ENCODE measurements around the gene SPEF1. TPM values are rescaled to one million over a fixed set of nuclear protein-coding genes. Genes with fewer than 3 reads are reported as not detected.
A peak's percentile ranks its signal among the peaks of the same experiment; 100 is the strongest.

Gene SPEF1
- total and polyA plus RNA-seq, 2 of the 13 experiments (the other 11 are each of a cell fraction or from before 2014, with no cell fraction given), result 0.11 to 0.27 TPM

DNA sequence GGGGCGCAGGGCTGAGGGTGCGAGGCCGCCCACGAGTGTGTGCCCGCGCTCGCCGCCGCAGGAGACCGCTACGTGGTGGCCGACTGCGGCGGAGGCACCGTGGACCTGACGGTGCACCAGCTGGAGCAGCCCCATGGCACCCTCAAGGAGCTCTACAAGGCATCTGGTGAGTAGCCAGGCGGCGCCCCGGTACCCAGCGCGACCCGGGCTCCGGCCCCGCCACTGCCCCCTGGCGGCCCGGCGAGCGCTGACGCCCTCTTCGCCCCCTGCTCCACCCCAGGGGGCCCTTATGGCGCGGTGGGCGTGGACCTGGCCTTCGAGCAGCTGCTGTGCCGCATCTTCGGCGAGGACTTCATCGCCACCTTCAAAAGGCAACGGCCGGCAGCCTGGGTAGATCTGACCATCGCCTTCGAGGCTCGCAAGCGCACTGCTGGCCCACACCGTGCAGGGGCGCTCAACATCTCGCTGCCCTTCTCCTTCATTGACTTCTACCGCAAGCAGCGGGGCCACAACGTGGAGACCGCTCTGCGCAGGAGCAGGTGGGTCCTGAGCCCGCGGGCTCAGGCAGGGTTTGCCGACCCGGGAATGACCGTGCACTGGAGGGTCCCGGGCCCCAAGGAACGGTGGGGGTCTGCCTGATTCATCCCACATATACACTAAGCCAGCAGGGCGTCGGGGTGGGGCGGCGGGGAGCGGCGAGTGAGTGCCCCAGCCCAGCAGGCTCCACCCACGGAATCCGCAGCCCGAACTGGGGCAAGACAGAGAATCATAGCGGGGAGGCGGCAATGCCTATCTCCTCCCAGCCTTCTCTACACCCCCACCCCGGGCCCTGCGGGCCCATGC is 31.3 kb downstream of the SPEF1 start (continued):
- TF ChIP-seq MZF1 (CRISPR knock-in tag; IDR thresholded peaks at IDR 0.05; ENCODE audit: borderline replicate concordance) (0 out of 2 replicates have a peak, but pooled peaks have one; percentile 53), SPEN (CRISPR knock-in tag; IDR thresholded peaks at IDR 0.05; ENCODE audit: low read depth) (peak; percentile 66; the same call in 1 of the 2 replicates), CHD4 (IDR thresholded peaks at IDR 0.05; ENCODE audit: borderline replicate concordance, low read length) (0 out of 2 replicates have a peak, but pooled peaks have one; percentile 17), ZNF790 (CRISPR knock-in tag; IDR thresholded peaks at IDR 0.05; ENCODE audit: borderline replicate concordance) (peak; percentile 55; the same call in 1 of the 2 replicates), XRCC5 (optimal IDR thresholded peaks at IDR 0.05; ENCODE audit: low read length) (peak; percentile 98), ZFP82 (CRISPR knock-in tag; IDR thresholded peaks at IDR 0.05; ENCODE audit: borderline replicate concordance) (0 out of 2 replicates have a peak, but pooled peaks have one; percentile 33), BORCS8-MEF2B (CRISPR knock-in tag; IDR thresholded peaks at IDR 0.05) (peak; percentile 73), CBX1 (IDR thresholded peaks at IDR 0.05; ENCODE audit: low read depth) (peak; percentile 35), NR2F1 (CRISPR knock-in tag; IDR thresholded peaks at IDR 0.05) (no peak), KDM3A (CRISPR knock-in tag; IDR thresholded peaks at IDR 0.05; ENCODE audit: low read depth) (peak; percentile 57; the same call in 1 of the 2 replicates), TBL1XR1 (IDR thresholded peaks at IDR 0.05; ENCODE audit: borderline replicate concordance, low read length, partially characterized antibody) (no peak), GMEB2 (CRISPR knock-in tag; IDR thresholded peaks at IDR 0.05; ENCODE audit: low read depth) (no peak), RFXAP (CRISPR knock-in tag; IDR thresholded peaks at IDR 0.05; ENCODE audit: borderline replicate concordance) (peak; percentile 85; the same call in 1 of the 2 replicates), ERF (CRISPR knock-in tag; IDR thresholded peaks at IDR 0.05) (peak; percentile 81; the same call in 1 of the 2 replicates), TEAD3 (CRISPR knock-in tag; optimal IDR thresholded peaks at IDR 0.05; ENCODE audit: borderline replicate concordance) (peak; percentile 58), WIZ (CRISPR knock-in tag; IDR thresholded peaks at IDR 0.05) (peak; percentile 72; the same call in 1 of the 2 replicates), NPAS2 (CRISPR knock-in tag; IDR thresholded peaks at IDR 0.05; ENCODE audit: borderline replicate concordance) (no peak)
- TF ChIP-seq, protein P1, sequence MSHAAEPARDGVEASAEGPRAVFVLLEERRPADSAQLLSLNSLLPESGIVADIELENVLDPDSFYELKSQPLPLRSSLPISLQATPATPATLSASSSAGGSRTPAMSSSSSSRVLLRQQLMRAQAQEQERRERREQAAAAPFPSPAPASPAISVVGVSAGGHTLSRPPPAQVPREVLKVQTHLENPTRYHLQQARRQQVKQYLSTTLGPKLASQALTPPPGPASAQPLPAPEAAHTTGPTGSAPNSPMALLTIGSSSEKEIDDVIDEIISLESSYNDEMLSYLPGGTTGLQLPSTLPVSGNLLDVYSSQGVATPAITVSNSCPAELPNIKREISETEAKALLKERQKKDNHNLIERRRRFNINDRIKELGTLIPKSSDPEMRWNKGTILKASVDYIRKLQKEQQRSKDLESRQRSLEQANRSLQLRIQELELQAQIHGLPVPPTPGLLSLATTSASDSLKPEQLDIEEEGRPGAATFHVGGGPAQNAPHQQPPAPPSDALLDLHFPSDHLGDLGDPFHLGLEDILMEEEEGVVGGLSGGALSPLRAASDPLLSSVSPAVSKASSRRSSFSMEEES (CRISPR knock-in tag; IDR thresholded peaks at IDR 0.05), result peak; percentile 27; the same call in 1 of the 2 replicates
- TF ChIP-seq, protein P2, sequence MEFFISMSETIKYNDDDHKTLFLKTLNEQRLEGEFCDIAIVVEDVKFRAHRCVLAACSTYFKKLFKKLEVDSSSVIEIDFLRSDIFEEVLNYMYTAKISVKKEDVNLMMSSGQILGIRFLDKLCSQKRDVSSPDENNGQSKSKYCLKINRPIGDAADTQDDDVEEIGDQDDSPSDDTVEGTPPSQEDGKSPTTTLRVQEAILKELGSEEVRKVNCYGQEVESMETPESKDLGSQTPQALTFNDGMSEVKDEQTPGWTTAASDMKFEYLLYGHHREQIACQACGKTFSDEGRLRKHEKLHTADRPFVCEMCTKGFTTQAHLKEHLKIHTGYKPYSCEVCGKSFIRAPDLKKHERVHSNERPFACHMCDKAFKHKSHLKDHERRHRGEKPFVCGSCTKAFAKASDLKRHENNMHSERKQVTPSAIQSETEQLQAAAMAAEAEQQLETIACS (CRISPR knock-in tag; IDR thresholded peaks at IDR 0.05), result peak; percentile 59
- TF ChIP-seq, protein P3, sequence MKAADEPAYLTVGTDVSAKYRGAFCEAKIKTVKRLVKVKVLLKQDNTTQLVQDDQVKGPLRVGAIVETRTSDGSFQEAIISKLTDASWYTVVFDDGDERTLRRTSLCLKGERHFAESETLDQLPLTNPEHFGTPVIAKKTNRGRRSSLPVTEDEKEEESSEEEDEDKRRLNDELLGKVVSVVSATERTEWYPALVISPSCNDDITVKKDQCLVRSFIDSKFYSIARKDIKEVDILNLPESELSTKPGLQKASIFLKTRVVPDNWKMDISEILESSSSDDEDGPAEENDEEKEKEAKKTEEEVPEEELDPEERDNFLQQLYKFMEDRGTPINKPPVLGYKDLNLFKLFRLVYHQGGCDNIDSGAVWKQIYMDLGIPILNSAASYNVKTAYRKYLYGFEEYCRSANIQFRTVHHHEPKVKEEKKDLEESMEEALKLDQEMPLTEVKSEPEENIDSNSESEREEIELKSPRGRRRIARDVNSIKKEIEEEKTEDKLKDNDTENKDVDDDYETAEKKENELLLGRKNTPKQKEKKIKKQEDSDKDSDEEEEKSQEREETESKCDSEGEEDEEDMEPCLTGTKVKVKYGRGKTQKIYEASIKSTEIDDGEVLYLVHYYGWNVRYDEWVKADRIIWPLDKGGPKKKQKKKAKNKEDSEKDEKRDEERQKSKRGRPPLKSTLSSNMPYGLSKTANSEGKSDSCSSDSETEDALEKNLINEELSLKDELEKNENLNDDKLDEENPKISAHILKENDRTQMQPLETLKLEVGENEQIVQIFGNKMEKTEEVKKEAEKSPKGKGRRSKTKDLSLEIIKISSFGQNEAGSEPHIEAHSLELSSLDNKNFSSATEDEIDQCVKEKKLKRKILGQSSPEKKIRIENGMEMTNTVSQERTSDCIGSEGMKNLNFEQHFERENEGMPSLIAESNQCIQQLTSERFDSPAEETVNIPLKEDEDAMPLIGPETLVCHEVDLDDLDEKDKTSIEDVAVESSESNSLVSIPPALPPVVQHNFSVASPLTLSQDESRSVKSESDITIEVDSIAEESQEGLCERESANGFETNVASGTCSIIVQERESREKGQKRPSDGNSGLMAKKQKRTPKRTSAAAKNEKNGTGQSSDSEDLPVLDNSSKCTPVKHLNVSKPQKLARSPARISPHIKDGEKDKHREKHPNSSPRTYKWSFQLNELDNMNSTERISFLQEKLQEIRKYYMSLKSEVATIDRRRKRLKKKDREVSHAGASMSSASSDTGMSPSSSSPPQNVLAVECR (CRISPR knock-in tag; IDR thresholded peaks at IDR 0.05; ENCODE audit: borderline replicate concordance), result peak; percentile 56; the same call in 1 of the 2 replicates
